GM21717 (cell line): ENCODE measurements around the gene TPSB2.
"Not testable (repeated sequence)": the region's sequence is repeated elsewhere in the genome, so short reads cannot be mapped to it uniquely, and the experiment has no call there.

Source experiments
- ATAC-seq: cut with Tn5 transposase; IDR thresholded peaks from one replicate; pipeline ENCODE4 v1.9.1; 2021; ENCODE audit warnings: mild to moderate bottlenecking, moderate library complexity; ENCODE audit not compliant: unreplicated experiment

TPSB2 gene

DNA sequence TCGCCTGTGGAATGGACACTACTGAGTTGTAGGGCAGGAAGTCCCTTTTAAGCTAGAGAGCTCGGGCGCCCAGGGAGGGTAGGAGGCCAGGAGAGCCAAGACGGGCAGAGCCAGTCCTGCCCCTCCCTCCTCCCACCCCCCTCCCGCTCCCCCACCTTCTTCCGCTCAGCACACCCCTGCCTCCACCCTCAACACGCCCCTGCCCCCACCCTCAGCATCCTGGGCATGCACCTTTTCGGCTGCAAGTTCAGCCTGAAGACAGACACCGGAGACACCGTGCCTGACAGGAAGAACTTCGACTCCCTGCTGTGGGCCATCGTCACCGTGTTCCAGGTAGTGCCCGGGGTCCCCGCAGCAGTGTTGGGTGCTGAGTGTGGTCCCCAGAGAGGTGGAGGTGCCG lies 23.2 kb downstream of the TPSB2 start:
- no peak for ATAC-seq

DNA sequence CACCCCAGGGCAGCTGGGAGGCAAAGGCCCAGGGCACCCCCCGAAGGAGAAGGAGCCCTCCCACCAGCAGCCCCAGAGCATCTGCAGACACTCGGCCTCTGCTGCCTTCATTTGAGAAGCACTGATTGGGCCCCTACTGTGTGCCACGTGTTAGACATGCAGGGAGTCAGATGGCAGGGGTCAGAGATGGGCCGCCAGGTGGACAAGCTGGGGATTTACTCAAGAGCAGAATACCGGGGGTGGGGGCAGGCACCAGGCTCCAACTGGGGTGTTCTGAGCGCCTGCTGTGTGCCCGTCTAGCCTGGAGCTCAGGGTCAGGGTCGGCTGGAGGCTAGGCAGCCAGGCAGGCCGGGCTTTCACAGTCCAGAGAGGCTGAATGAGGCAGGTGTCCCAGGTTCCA lies 23.7 kb downstream of the TPSB2 start:
- no peak for ATAC-seq

DNA sequence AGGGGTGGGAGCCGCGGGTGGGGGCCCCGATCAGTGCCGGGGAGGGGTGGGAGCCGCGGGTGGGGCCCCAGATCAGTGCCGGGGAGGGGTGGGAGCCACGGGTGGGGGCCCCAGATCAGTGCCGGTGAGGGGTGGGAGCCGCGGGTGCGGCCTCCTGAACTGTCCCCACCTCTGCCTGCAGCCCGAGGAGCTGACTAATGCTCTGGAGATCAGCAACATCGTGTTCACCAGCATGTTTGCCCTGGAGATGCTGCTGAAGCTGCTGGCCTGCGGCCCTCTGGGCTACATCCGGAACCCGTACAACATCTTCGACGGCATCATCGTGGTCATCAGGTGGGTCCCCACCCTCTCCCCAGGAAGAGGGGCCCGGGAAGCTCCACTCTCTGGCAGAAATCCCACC lies 25.1 kb downstream of the TPSB2 start:
- no peak for ATAC-seq

DNA sequence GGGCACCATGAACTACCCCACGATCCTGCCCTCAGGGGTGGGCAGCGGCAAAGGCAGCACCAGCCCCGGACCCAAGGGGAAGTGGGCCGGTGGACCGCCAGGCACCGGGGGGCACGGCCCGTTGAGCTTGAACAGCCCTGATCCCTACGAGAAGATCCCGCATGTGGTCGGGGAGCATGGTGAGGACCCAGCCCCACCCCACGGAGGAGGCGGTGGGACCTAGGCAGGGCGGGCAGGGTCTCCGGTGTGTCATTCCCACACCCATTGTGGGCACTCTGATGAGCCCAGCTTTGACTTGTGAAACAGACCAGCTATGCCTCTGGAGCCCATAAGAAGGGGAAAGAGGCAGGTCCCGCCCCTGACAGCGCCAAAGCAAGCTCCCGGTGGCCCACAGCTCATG lies 27.7 kb downstream of the TPSB2 start:
- ATAC-seq, result no peak

DNA sequence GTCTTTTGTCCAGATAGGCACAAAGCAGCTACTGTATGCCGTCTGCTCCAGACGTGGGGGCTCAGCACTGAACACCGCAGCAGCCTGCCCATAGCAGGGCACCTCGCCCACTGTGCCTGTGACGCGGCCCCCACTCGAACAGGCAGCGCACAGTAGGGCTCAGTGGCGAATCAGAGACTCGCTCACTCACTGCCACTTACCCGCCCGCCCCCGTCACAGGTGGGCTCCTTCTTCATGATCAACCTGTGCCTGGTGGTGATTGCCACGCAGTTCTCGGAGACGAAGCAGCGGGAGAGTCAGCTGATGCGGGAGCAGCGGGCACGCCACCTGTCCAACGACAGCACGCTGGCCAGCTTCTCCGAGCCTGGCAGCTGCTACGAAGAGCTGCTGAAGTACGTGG lies 28.5 kb downstream of the TPSB2 start:
- no peak for ATAC-seq

DNA sequence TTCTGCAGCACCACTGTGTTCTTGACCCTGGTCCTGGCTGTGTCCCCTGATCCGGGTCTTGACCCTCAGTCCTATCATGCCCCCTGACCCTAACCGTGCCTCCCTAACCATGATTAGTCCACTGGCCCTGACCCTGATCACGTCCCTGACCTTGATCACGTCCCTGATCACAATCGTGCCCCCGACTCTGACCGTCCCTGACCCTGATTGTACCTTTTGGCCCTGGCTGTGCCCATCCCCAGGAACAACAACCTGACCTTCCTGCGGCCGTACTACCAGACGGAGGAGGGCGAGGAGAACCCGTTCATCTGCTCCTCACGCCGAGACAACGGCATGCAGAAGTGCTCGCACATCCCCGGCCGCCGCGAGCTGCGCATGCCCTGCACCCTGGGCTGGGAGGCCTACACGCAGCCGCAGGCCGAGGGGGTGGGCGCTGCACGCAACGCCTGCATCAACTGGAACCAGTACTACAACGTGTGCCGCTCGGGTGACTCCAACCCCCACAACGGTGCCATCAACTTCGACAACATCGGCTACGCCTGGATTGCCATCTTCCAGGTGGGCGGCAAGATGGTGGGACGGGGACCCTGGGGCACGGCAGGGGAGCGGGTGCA lies 29.9 kb downstream of the TPSB2 start:
- no peak for ATAC-seq

DNA sequence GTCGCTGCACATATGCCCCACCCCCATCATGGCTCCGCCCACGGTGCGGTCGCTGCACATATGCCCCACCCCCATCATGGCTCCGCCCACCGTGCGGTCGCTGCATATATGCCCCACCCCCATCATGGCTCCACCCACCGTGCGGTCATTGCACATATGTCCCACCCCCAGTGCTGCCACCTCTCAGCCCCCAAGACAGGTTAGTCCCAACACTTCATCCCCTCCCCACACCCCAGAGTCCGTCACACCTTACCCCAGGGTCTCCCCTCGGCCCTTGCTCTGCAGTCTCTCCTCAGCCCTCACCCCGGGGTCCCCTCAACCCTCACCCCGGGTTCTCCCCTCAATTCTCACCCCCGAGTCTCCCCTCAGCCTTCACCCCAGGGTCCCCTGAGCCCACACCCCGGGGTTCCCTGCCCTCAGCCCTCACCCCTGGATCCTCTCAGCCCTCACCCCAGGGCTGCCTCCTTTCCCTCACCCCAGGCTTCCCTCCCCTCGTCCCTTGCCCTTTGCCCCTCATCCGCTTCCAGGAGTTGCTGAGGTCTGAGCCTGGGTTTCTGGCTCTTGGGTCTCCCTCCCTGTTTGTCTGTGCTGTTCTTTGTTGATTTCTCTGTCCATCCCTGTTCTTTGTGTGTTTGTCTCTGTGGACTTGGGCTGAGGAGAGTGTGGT lies 30.5 kb downstream of the TPSB2 start:
- no peak for ATAC-seq

DNA sequence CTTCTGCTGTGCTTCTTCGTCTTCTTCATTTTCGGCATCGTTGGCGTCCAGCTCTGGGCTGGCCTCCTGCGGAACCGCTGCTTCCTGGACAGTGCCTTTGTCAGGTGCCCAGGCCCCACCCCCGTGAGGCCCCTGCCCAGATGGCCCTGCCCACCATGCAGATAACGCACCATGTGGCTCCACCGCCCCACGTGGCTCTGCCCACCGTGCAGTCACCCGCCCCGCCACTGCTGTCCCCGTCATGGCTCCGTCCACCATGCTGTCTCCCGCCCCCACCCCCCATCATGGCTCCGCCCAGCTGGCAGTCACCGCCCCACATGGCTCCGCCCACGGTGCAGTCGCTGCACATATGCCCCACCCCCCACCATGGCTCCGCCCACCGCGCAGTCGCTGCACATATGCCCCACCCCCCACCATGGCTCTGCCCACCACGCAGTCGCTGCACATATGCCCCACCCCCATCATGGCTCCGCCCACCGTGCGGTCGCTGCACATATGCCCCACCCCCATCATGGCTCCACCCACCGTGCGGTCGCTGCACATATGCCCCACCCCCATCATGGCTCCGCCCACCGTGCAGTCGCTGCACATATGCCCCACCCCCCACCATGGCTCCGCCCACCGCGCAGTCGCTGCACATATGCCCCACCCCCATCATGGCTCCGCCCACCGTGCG lies 31.2 kb downstream of the TPSB2 start:
- ATAC-seq, result not testable (repeated sequence)

DNA sequence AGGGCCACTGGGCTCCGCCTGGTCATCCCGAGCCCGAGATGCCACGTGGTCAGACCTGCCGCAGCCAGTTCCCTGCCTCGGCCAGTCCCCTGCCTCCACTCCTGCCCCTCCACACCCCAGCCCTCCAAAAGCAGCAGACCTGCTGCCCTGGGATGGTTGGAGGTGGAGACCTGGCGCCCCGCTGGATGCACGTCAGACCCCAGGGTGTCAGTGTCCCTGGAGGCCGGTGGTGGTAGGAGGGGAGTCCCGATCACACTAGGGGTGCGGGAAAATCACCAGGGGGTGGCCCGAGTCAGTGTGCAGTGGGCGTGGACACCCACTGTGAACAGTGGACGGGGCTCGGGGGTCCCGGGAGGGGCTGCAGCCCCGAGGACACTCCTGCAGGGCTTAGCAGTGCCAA lies 31.8 kb downstream of the TPSB2 start:
- ATAC-seq, result no peak

DNA sequence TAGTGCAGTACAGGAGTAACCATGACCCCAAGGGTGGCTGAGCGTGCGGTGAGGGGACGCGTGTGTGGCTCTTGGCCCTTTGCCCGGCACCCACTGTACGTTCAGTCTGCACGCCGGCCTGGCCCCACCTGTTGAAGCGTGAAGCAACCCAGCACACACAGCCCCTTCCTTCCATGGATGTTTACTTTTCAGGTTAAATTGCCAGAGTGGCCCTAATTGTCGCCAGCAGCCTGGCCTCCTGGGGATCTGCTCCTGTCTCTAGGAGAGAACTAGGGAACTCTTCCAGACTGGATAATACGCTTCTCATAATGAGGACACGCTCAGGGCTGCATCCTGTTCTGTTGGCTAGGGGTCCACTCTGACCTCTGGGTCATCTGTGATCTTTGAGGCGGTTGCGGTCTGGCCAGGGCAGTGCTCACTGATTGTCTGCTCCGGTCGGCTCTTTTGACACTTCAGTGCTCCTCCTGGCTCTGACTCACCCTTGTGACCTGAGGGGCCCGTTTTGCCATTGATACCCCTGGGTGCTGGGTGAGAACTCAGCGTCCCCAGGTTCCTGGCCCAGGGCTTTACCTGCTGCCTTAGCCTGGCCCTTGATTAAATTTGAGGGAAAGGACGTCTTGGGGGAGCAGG lies 32.6 kb downstream of the TPSB2 start:
- no peak for ATAC-seq

DNA sequence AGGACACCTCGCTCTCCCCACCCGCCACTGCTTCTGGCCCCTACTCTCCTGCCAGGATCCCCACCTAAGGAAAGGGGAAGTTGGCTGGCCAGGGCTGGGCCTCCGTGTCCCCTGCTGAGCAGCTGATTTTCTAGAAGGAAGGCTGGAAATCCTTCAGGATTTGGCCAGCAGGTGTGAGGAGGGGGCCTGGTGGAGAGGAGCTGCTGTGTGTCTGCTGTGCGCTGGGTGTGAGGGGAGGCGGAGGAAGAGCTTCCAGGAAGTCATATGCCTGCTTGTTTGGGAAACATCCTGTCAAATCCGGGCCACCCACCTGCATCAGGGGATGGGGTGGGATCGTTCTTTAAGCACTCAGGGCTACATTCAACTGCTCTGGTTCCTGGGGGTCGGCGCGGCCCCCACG lies 33.5 kb downstream of the TPSB2 start:
- ATAC-seq, result no peak

DNA sequence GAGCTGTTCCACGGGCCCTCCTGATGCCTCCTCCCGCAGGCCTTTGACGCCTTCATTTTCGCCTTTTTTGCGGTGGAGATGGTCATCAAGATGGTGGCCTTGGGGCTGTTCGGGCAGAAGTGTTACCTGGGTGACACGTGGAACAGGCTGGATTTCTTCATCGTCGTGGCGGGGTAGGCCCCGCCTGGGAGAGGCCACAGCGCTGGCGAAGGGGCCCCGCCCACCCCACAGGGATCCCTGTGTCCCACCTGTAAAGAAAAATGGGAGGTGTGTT lies 34.7 kb downstream of the TPSB2 start:
- ATAC-seq, result no peak

DNA sequence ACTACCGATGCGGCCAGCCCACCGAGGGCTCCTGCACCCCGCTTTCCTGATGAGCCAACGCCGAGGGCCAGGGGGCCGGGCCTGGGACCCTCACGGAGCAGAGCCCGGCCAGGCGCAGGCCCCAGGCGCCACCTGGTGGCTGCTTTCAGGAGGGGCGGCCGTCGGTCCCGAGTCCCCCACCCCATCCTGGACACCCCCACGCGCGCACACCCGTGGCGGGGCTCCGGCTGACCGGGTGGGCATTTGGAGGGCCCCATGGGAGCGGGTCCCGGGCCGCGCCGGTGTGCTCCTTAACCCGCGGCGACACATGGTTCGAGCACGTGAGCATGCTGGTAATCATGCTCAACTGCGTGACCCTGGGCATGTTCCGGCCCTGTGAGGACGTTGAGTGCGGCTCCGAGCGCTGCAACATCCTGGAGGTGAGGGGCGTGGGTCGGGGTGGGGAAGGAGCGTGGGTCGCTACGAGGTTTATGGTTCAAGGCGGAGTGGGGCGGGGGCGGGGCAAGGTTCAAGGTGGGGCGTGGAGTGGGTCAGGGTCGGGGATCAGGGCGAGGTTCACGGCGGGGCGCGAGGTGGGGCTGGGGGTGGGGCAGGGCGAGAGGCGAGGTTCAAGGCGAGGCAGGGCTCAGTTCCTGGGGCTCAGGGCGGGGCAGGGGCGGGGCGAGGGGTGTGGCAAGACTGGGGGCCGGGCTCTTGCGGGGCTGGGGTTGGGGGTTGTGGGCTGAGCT lies 35.2 kb downstream of the TPSB2 start:
- ATAC-seq, result no peak

DNA sequence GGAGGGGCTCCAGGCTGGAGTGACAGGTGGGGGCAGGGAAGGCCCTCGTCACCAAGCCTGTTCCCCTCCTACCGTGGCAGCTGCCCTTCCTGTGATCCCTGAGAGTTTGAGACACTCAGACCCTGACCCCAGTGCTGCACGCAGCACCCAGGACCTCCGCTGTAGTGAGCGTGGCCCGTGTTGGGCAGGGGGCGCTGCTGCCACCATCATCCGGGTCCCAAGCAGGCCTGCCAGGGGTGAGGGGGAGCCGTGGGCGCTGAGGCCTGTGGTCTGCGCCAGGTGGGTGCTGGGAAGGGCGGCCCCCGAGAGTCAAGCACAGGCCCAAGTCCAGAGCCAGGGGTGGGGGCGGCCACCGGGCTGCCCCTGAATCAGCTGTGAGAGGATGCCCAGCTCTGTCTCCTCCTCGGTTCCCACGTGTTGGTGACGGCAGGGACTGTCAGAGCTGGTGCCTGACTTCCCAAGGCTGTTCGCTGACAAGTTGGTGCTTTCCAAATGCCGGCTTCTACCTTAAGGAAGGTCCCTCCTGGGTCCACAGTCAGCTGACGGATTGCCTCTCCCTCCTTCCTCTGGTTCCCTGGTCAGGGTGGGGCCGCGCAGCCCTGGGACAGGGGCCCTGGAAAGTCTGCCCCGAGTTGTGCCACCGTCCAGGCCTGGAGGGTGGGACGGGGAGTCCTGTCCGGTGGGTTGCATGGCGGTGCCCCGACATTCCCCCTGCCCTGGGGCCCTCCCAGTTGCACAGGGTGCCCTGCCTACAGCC lies 36.0 kb downstream of the TPSB2 start:
- no peak for ATAC-seq

DNA sequence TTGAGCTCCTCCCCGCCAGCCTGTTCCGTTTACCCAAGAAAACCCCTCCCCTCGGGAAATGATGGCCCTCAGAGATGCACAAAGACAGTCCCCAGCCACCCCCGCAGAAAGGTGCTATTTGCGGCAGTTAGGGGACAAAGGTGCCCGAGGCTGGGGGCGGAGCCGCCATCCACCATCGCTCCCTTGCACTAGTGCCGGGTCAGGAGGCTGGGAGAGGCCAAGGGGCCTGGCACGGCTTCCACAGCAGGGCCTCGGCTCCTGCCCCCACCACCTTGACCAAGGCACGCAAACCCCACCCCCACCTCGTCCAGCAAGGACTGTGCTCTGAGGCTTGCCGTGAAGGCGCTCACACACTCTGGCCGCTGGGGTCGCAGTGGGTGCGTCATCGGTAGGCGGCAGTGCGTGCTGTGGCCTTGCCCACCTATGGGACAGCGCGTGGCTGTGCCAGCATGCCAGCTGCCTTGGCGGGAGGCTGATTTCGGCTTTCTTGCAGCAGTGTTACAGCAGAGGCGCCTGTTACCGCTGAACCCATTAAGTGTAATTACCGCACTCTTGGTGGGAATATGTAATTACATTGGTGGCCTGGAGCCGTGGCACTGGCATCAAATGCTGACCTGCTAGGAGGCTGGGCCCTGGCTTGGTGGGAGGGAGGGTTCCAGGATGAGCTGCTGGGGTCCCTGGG lies 36.7 kb downstream of the TPSB2 start:
- ATAC-seq, result no peak

DNA sequence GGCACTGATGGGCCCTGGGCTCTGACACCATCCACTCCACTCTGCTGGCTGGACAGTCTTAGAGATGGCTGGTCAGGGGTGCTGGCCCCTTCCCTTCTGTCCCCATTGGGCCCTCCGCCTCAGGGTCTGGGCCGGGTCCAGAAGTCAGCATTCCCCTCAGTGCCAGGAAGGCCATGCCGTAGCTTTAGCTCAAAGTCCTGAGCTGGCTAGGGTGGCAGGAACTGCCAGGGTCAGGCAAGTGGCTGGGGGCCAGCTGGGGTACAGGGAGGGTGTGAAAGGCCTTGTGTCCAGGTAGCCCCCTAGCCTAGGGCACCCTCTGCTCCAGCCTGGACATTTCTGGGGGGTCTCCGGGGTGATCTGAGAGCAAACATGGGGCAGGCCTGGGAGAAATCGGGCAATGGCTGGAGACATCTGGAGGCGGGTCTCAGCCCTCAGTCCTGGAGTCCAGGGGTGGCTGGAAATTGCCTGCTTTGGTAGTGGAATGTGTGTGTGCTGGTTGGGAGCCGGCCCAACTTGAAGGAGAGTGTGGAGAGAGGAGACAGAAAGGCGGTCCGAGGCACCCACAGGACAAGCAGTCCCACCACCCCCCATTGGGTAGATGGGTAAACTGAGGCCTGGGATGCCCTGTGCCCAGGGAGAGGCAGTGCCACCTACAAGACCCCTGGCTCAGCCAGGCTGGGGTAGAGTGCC lies 37.5 kb downstream of the TPSB2 start:
- no peak for ATAC-seq

DNA sequence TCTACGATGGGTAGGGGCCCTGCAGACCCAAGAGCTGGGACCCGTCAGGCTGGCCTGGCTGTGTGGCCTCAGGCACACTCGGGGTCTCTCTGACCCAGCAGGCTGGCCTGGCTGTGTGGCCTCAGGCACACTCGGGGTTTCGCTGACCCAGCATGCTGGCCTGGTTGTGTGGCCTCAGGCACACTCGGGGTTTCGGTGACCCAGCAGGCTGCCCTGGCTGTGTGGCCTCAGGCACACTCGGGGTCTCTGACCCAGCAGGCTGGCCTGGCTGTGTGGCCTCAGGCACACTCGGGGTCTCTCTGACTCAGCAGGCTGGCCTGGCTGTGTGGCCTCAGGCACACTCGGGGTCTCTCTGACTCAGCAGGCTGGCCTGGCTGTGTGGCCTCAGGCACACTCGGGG lies 39.2 kb downstream of the TPSB2 start:
- not testable (repeated sequence) for ATAC-seq

DNA sequence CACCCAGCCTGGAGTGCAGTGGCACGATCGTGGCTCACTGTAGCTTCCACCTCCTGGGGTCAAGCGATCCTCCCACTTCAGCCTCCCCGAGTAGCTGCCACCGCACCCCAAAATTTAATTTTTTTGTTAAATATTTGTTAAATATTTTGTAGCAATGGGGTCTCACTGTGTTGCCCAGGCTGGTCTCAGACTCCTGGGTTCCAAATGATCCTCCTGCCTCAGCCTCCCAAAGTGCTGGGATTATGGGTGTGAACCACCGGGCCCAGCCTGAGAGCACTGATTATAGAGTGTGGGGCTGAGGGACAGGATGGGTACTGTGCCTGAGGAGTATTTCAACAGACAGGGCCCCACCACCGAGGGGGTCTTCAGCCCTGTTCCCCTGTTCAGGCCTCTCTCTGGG lies 40.5 kb downstream of the TPSB2 start:
- no peak for ATAC-seq

DNA sequence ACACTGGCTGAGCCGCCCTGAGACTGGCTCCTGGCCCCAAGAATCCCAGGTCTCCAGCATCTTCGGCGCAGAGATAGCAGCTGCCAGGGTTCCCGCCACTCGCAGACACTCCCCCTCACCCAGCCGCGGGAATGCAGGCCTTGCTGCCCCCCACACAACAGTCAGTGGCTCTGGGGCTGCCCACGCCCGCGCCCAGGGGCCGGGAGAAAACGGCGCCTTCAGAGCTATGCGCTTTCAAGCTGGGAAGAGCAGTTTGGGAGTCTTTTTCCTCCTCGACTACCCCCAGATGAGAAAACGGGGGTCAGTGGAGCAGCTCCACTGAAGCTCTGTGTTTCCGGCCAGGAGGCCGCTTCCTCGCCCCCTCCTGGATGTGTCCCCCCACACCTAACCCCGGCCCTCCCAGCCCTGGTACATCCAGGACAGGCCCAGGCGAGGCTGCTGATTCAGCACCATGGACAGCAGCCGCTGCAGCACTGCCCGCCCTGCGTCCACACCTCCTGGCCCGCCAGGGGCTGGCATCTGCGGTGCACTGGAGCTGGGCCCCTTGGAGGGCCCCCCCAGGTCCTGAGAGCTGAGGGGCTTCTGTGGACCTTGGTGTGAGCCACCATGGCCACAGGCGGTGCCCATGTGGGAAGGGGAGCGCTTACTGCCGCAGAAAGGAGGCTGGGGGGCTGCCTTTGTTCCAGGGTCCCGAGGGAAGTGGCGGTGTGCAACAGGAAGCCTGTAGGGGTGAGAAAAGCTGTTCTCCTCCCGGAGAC lies 41.4 kb downstream of the TPSB2 start:
- ATAC-seq, result no peak
